HepG2 (cell line): ENCODE data around the gene CACNA1F. TPM values are rescaled to one million over a fixed set of nuclear protein-coding genes. Genes with fewer than 3 reads are reported as not detected.

Experiments
- ATAC-seq: fragments of 200-7000 bp; cut with Tn5 transposase; 3 replicates; pipeline ENCODE4 v1.9.1; 2020; ENCODE audit warnings: mild to moderate bottlenecking, moderate library complexity
- BruUV-seq: library from RNA; stranded (reverse); fragments of 400-500 nt; replicated peaks from 2 replicates; lab custom pipeline; 2021; lab: Mats Ljungman, UMichigan
- CTCF ChIA-PET: fragments of 300-600 bp; formaldehyde crosslinking; extraction: SDS; loops from one replicate; lab custom pipeline; 2021; ENCODE audit warnings: low total read pairs, inconsistent platforms, low intra/inter-chr PET ratio; lab: Yijun Ruan, JAX
- POLR2A ChIA-PET: fragments of 350-600 bp; sonication (Branson Sonifier 250); formaldehyde crosslinking; loops from one replicate; lab custom pipeline; 2020; ENCODE audit warnings: antibody characterized with exemption, inconsistent platforms; lab: Yijun Ruan, JAX
- DNase-seq: peaks from one replicate; pipeline ENCODE4 v3.0.0-alpha.2; 2015; ENCODE audit warnings: low spot score
- FAIRE-seq: peaks from 3 replicates; lab custom pipeline; 2011; peaks lifted over from hg19 to GRCh38; lab: Jason Lieb, UNC
- H2AFZ ChIP-seq: one replicate; pipeline ENCODE4 v1.6.1; 2011; ENCODE audit warnings: low read length, inconsistent platforms
- H3K27ac ChIP-seq: fragments of 300-600 bp; 3 replicates; pipeline ENCODE4 v1.8.0; 2011; ENCODE audit warnings: mixed run types, mild to moderate bottlenecking, mixed read lengths, low read length, inconsistent platforms; ENCODE audit not compliant: insufficient read depth; ENCODE audit errors: extremely low read length
- H3K27me3 ChIP-seq, 2 experiments: fragments of 200-600 bp in 1 of 2; 2 replicates in 1 of 2; 3 replicates in 1 of 2; pipeline versions ENCODE4 v1.6.0 to v1.8.0; 2011; ENCODE audit warnings: low read length in 2 of 2, mild to moderate bottlenecking in 2 of 2, moderate library complexity in 2 of 2, inconsistent platforms in 1 of 2; ENCODE audit not compliant: insufficient read depth in 2 of 2, control insufficient read depth in 1 of 2
- H3K36me3 ChIP-seq, 2 experiments: fragments of 200-600 bp in 1 of 2; replicated peaks in 1 of 2; 2 replicates in 1 of 2; 3 replicates in 1 of 2; pipeline versions ENCODE4 v1.5.1 to v1.8.0; 2011; ENCODE audit warnings: low read length in 2 of 2, inconsistent platforms in 1 of 2; ENCODE audit not compliant: insufficient read depth in 2 of 2, control insufficient read depth in 1 of 2
- H3K4me1 ChIP-seq: 2 replicates; pipeline ENCODE4 v1.5.1; 2012; ENCODE audit warnings: low read length, inconsistent platforms; ENCODE audit not compliant: insufficient read depth
- H3K4me2 ChIP-seq: 2 replicates; pipeline ENCODE4 v1.6.0; 2011; ENCODE audit warnings: low read depth, low read length, inconsistent platforms
- H3K4me3 ChIP-seq, 3 experiments: fragments of 200-600 bp in 1 of 3; sonication (generic), shearing (Covaris generic) in 1 of 3; replicated peaks in 1 of 3; 2 replicates each; pipeline ENCODE4 v1.5.1; 2011 to 2016; ENCODE audit warnings: low read length in 3 of 3, inconsistent platforms in 2 of 3, low read depth in 2 of 3, mild to moderate bottlenecking in 2 of 3, control low read depth in 1 of 3, mixed read lengths in 1 of 3; ENCODE audit not compliant: insufficient read depth in 1 of 3
- H3K79me2 ChIP-seq: one replicate; pipeline ENCODE4 v1.6.1; 2011; ENCODE audit warnings: low read length, inconsistent platforms; ENCODE audit not compliant: insufficient read depth
- H3K9ac ChIP-seq: 2 replicates; pipeline ENCODE4 v1.6.0; 2011; ENCODE audit warnings: mild to moderate bottlenecking, low read depth, low read length, inconsistent platforms; ENCODE audit not compliant: insufficient read depth
- H3K9me3 ChIP-seq: 2 replicates; pipeline ENCODE4 v1.5.1; 2012; ENCODE audit warnings: mild to moderate bottlenecking, low read length
- H4K20me1 ChIP-seq: 2 replicates; pipeline ENCODE4 v1.6.0; 2011; ENCODE audit warnings: inconsistent platforms, mild to moderate bottlenecking, low read length, moderate library complexity; ENCODE audit not compliant: insufficient read depth
- ATF7 ChIP-seq, 2 experiments: fragments of 450-650 bp in 1 of 2; sonication (generic) in 1 of 2; formaldehyde crosslinking in 1 of 2; IDR thresholded peaks; 2 replicates each; pipeline versions ENCODE4 v1.4.0 to v1.6.1; 2016 to 2020; ENCODE audit warnings: antibody characterized with exemption in 1 of 2, mild to moderate bottlenecking in 1 of 2, missing genetic modification reagents in 1 of 2
- CC2D1A ChIP-seq: sonication (generic); formaldehyde crosslinking; IDR thresholded peaks from 2 replicates; pipeline ENCODE4 v1.8.1; 2023; ENCODE audit warnings: mild to moderate bottlenecking, missing genetic modification reagents
- CHCHD3 ChIP-seq: sonication (generic); formaldehyde crosslinking; IDR thresholded peaks from 2 replicates; pipeline ENCODE4 v1.8.0; 2022; ENCODE audit warnings: mild to moderate bottlenecking, missing genetic modification reagents, moderate library complexity
- ELF3 ChIP-seq: IDR thresholded peaks from 2 replicates; pipeline ENCODE4 v1.6.1; 2016; ENCODE audit warnings: missing genetic modification reagents, missing compliant biosample characterization
- GATAD2A ChIP-seq: IDR thresholded peaks from 2 replicates; pipeline ENCODE4 v1.6.1; 2016
- HOXD1 ChIP-seq: sonication (generic); formaldehyde crosslinking; IDR thresholded peaks from 2 replicates; pipeline ENCODE4 v1.5.0; 2020; ENCODE audit warnings: missing genetic modification reagents
- KAT7 ChIP-seq: IDR thresholded peaks from 2 replicates; pipeline ENCODE4 v1.6.1; 2018; ENCODE audit warnings: borderline replicate concordance, missing compliant biosample characterization
- KDM1A ChIP-seq: IDR thresholded peaks from 2 replicates; pipeline ENCODE4 v1.6.1; 2016; ENCODE audit warnings: missing compliant biosample characterization
- MAFF ChIP-seq: IDR thresholded peaks from 2 replicates; pipeline ENCODE4 v1.6.1; 2011; ENCODE audit warnings: low read depth, low read length, improper control_type of control experiment
- MAX ChIP-seq: IDR thresholded peaks from 2 replicates; pipeline ENCODE4 v1.6.1; 2012; ENCODE audit warnings: inconsistent platforms
- SIX1 ChIP-seq: sonication (generic); formaldehyde crosslinking; IDR thresholded peaks from 2 replicates; pipeline ENCODE4 v1.4.0; 2020; ENCODE audit warnings: missing genetic modification reagents, borderline replicate concordance
- SSRP1 ChIP-seq: IDR thresholded peaks from 2 replicates; pipeline ENCODE4 v1.6.1; 2016; ENCODE audit warnings: control low read depth
- ZBTB42 ChIP-seq: sonication (generic); formaldehyde crosslinking; IDR thresholded peaks from 2 replicates; pipeline ENCODE4 v1.5.0; 2020; ENCODE audit warnings: mild to moderate bottlenecking, missing genetic modification reagents
- ZFP36L1 ChIP-seq: sonication (generic); formaldehyde crosslinking; IDR thresholded peaks from 2 replicates; pipeline ENCODE4 v1.8.0; 2022; ENCODE audit warnings: mild to moderate bottlenecking, missing genetic modification reagents, moderate library complexity
- ZFYVE20 ChIP-seq: sonication (generic); formaldehyde crosslinking; IDR thresholded peaks from 2 replicates; pipeline ENCODE4 v1.8.0; 2023; ENCODE audit warnings: low read depth, mild to moderate bottlenecking, moderate library complexity, missing genetic modification reagents, borderline replicate concordance
- ZNF614 ChIP-seq: IDR thresholded peaks from 2 replicates; pipeline ENCODE4 v1.6.1; 2018; ENCODE audit warnings: missing biosample characterization, missing genetic modification reagents, inconsistent platforms, borderline replicate concordance
- ZNF749 ChIP-seq: sonication (generic); formaldehyde crosslinking; IDR thresholded peaks from 2 replicates; pipeline ENCODE4 v1.8.0; 2022; ENCODE audit warnings: mild to moderate bottlenecking, missing genetic modification reagents, moderate library complexity, borderline replicate concordance
- ZNF777 ChIP-seq: sonication (generic); formaldehyde crosslinking; IDR thresholded peaks from 2 replicates; pipeline ENCODE4 v1.4.0; 2020; ENCODE audit warnings: missing genetic modification reagents
- ZNF782 ChIP-seq: sonication (generic); formaldehyde crosslinking; IDR thresholded peaks from 2 replicates; pipeline ENCODE4 v1.4.0; 2020; ENCODE audit warnings: missing genetic modification reagents, mild to moderate bottlenecking, borderline replicate concordance
- ZNF83 ChIP-seq: sonication (generic); formaldehyde crosslinking; IDR thresholded peaks from 2 replicates; pipeline ENCODE4 v1.4.0; 2020; ENCODE audit warnings: missing genetic modification reagents, mild to moderate bottlenecking, borderline replicate concordance
- ZSCAN22 ChIP-seq: sonication (generic); formaldehyde crosslinking; IDR thresholded peaks from 2 replicates; pipeline ENCODE4 v1.4.0; 2020; ENCODE audit warnings: mild to moderate bottlenecking, missing genetic modification reagents
- WGBS: methylation state at CpG from one replicate; pipeline ENCODE4 v1.1.6; 2017; ENCODE audit warnings: low lambda C conversion rate; 5-methylcytosine and 5-hydroxymethylcytosine counted together
- in situ Hi-C: cut with HindIII; loops from 2 replicates; pipeline ENCODE4 v1.10.0; 2017; ENCODE audit warnings: low pct_unique_long_range_greater_than_20kb; ENCODE audit not compliant: extremely low pct_ligation_motif_present
- intact Hi-C: fragments of 100-400 bp; cut with micrococcal nuclease; formaldehyde crosslinking; loops from one replicate; pipeline ENCODE4 v1.10.0; 2022; ENCODE audit not compliant: unreplicated experiment
- polyA plus RNA-seq, 8 experiments: library from polyadenylated mRNA; depleted of rRNA in 3 of 8; stranded (reverse) in 7 of 8; unstranded in 1 of 8; fragments of >200 nt; fragmentation: Illumina TruSeq in 4 of 8; extraction: Trizol in 4 of 8; gene quantifications; 2 replicates each; pipeline versions ENCODE4 v1.2.1 to v1.2.3, GENCODE V29; 2011 to 2016; ENCODE audit warnings: low read depth in 4 of 8, missing spikeins in 1 of 8, mixed read lengths in 1 of 8; ENCODE audit not compliant: insufficient read depth in 1 of 8
- total RNA-seq, 5 experiments: library from RNA; depleted of rRNA; stranded (reverse); fragments of >200 nt; fragmentation: Illumina TruSeq; extraction: Trizol; gene quantifications; 2 replicates each; pipeline ENCODE4 v1.2.3, GENCODE V29; 2016; ENCODE audit warnings: low read depth in 1 of 5
- TF ChIP-seq, protein P1 (sequence below): sonication (generic); formaldehyde crosslinking; IDR thresholded peaks from 2 replicates; pipeline ENCODE4 v1.5.0; 2020; ENCODE audit warnings: missing genetic modification reagents

Gene CACNA1F
- total and polyA plus RNA-seq, 2 of the 13 experiments (the other 11 are each of a cell fraction or from before 2014, with no cell fraction given) = 0.03 TPM; not detected in 1

DNA sequence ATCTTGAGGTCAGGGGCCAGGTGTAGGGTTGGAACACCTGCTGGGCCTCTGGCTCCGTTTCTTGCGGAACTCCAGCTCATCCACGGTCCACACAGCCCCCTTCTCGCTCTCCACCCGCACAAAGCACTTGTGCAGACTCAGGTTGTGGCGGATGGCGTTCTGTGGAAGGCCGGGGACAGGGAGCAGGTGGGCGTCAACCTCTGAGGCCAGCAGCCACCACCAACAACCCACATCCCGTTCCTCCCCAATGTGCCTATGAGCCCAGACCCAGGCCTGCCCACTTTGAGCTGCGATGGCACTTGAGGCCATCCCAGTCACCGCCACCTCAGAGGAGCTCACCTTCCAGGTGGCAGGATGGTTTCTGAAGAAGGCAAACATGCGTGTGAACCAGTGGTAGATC lies 18.2 kb upstream of the CACNA1F start:
- 92% methylated on average over 11 of the region's 13 CpGs for WGBS
- no TSS peak for BruUV-seq
- Histone ChIP-seq H3K4me2 (no peak overlapping the region), H3K9me3 (no peaks in the 10 kb centered on the region), H3K79me2 (no peaks in the 10 kb centered on the region), H3K27me3 (no peaks in the 10 kb centered on the region), H3K9ac (no peak overlapping the region), H3K36me3 (peaks cover 0 to 3% of the 10 kb centered on the region in 2 experiments; a peak in 1 of 5 replicates), H3K4me1 (no peaks in the 10 kb centered on the region), H3K4me3 (no peak overlapping the region), H2AFZ (no peak overlapping the region), H4K20me1 (no peaks in the 10 kb centered on the region), H3K27ac (no peak overlapping the region)
- in situ Hi-C loops (no loop called here), intact Hi-C loops (no loop called here)
- no peak for ATAC-seq
- FAIRE-seq = no peak
- ChIA-PET CTCF (no interaction called here), POLR2A (no interaction called here)
- DNase-seq = no peak
- TF ChIP-seq CC2D1A (CRISPR knock-in tag) (no peak), CHCHD3 (CRISPR knock-in tag) (no peak), HOXD1 (CRISPR knock-in tag) (no peak), MAX (no peak), ZNF777 (no peak)
- TF ChIP-seq, protein P1, sequence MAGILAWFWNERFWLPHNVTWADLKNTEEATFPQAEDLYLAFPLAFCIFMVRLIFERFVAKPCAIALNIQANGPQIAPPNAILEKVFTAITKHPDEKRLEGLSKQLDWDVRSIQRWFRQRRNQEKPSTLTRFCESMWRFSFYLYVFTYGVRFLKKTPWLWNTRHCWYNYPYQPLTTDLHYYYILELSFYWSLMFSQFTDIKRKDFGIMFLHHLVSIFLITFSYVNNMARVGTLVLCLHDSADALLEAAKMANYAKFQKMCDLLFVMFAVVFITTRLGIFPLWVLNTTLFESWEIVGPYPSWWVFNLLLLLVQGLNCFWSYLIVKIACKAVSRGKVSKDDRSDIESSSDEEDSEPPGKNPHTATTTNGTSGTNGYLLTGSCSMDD = no peak

DNA sequence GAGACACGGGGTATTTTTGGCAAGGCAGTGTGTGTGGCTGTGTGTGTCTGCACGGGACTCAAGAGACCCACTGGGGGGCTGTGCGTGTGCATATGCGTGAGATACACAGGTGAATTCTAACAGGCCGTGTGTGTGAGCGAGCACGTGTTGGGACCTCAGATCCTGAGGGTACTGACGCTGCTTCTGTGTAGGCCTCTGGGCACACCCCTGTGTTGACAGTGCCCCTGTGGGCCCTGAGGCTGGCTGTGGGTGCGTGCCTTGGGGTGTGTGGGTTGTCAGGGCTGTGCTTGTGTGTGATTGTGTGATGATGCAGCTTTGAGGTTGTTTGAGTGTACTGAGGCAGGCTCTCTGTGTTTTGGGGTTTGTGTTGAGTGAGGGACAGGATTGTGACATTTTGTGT lies 17.4 kb upstream of the CACNA1F start:
- 85% methylated on average over 3 of the region's 9 CpGs for WGBS
- in situ Hi-C loops = no loop called here
- CTCF ChIA-PET = no interaction called here
- TF ChIP-seq ZNF614 (CRISPR knock-in tag) (no peak), ZNF749 (CRISPR knock-in tag) (no peak), ZFP36L1 (CRISPR knock-in tag) (no peak), ELF3 (CRISPR knock-in tag) (no peak), KDM1A (CRISPR knock-in tag) (no peak), ZFYVE20 (CRISPR knock-in tag) (no peak), SIX1 (CRISPR knock-in tag) (no peak), GATAD2A (no peak), ZSCAN22 (CRISPR knock-in tag) (no peak), SSRP1 (CRISPR knock-in tag) (no peak), MAFF (no peak), ZNF83 (CRISPR knock-in tag) (no peak), ZNF782 (no peak), KAT7 (CRISPR knock-in tag) (no peak), ATF7 (IDR thresholded peaks at IDR 0.05) (no peak), ATF7 (CRISPR knock-in tag; IDR thresholded peaks at IDR 0.05) (no peak), ZBTB42 (CRISPR knock-in tag) (no peak)

More for the DNA sequence above, 17.4 kb upstream of the CACNA1F start:
- intact Hi-C loops = no loop called here
- POLR2A ChIA-PET = no interaction called here
- BruUV-seq = no TSS peak
- Histone ChIP-seq H3K4me3 (no peak overlapping the region), H3K79me2 (no peaks in the 10 kb centered on the region), H3K4me2 (no peak overlapping the region), H4K20me1 (no peaks in the 10 kb centered on the region), H3K27ac (no peak overlapping the region), H3K4me1 (no peaks in the 10 kb centered on the region), H3K9ac (no peak overlapping the region), H3K27me3 (no peaks in the 10 kb centered on the region), H3K36me3 (peaks cover 0 to 3% of the 10 kb centered on the region in 2 experiments; a peak in 1 of 5 replicates), H3K9me3 (no peaks in the 10 kb centered on the region), H2AFZ (no peak overlapping the region)
- DNase-seq (no peak), FAIRE-seq (no peak), ATAC-seq (no peak)
